Stimulated activated CD8-positive, alpha-beta memory T cell treated with anti-CD3 and anti-CD28 coated beads, Interleukin-15, amount 100 ng/mL, for 4 hours (primary cell): ENCODE results near the gene CARD8.

ENCODE experiments used
- DNase-seq, 2 donors: peaks; one replicate each; pipeline ENCODE4 v3.0.0-alpha.2; 2020; ENCODE audit warnings: low read depth in 2 of 2

CARD8 gene

DNA sequence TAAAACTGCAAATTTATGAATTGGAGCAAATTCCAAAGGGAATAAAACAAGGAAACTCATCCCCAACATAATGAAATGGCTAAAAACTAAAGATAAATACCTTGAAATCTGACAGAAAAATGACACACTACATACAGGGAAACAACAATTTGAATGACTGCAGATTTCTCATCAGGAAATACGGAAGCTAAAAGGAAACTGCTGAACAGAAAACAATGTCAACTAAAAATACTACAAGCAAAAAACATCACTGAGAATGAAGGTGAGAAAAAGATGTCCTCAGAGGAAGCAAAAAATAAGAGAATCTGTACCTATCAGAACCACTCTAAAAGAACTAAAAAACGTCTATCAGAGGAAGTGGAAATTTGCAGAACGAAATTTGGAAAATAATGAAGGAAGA is 45.7 kb downstream of the CARD8 start:
- no peak for DNase-seq

DNA sequence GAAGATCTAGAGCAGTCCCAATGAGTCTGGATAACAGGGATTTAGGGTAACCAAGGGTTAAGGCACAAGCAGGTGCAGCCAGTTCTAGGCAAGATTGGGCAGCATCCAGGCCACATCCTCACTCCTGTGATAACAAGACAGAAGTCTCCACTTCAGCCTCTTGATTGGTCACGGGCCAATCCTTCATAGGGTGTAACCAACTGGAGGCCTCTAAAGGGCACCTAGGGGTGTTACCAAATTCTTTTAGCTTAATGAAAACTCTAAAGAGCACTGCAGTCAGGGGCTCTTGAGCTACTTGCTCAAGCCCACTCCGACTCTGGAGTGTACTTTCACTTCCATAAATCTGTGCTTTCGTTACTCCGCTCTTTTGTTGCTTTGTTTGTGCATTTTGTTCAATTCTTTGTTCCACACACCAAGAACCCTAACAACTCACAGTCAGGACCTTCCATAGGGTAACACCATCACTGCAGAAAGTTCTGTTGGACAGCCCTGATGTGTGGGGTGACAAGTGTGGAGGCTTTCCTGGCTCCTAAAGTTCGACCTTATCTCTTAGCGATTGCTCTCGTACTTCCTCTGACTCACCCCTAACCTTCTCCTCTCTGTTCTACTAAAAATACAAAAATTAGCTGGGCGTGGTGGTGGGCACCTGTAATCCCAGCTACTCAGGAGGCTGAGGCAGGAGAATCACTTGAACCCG is 49.2 kb downstream of the CARD8 start:
- no peak for DNase-seq

DNA sequence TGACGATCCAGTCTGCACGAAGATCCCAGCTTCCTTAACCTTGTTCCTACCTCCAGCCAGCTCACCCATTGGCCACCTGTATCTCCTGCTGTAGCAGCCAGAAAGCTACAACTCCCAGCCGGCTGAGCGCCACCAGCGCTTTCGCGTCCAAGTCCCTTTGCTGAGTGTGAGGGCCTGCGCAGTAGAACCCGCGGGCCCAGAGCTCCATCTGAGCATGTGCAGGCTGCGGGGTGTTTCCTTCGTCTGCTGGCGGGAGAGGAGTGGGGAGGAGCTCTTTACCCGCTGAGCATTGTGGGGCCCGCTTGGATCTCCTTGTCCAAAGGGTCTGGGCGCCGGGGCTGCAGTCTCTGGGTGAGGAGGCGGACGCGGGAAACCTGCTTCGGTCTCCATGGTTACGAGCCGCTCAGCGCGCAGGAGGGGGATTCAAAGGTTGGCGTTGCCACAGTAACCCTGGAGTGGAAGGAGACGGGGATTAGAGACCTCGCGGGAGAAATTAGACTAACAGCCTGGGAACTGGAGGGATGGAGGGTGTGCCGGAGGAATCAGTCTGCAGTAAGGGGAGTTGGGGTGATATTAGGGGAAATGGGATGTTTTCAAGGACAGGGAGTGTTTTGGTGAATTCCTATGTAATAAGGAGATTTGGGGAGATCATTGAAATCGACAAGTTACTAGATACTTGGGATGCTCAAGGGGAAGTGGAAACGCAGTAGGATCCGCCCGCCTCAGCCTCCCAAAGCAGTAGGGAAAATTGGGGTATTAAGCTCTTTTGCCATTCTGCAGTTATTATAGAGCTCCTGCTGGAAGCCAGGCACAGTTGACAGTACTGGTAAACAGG is 51.7 kb downstream of the CARD8 start:
- DNase-seq: peak; percentile 77 to 82

DNA sequence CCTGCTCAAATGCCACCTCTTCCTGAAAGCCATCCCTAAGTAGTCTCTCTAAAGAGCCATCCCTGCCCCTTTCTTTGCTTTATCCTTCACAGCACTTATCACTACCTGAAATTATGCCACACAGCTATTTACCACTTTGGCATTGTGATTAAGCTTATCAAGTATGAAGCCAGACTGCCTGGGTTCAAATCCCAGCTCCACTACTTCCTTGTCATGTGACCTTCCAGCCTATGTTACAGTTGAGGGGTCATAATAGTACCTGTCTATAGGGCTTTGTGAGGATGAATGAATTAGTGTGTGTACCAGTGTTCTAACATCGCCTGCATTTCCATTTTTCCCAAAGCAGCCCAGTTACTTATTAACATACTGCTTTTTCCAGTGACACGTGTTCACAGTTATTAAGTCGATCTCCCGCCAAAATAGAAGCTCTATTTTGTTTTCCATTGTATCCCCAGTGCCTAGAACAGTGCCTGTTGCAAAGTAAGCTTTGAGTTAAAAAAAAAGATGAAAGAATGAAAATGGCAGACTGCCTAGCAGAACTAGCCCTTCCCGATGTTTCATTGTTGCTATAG is 52.4 kb downstream of the CARD8 start:
- no peak for DNase-seq

DNA sequence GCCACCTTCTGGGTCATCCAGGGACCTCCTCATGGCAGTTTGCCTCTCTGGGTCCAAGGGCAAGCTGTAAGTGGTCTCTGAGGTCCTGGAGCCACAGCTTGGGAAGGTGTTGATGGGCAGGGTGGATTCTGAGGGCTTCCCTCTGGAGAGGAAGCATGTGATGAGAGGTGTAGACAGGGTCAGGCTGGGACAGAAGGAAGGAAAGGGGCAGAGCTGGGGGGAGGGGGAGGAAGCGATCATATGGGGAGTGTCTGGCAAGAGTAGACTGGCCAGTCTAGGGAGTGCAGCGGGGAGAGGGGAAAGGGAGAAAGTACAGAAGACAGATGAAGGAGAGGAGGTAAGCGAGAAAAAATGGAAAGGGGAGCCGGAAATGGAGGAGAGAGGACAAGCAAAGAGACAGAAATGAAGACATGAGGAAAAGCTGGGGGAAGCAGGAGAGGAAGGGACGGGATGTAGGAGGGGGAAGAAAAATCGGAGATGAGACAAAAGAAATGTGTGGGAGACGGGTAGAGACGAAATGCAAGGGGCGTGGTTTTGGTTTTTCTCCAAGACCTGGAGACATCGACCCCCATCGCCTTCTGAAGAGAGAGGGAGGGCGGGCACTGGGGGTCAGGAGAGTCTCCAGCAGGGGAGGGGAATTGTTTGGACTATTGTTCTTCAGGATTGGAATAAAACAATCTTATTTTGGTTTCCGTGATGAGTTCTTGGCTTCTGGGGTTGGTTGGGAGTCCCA is 58.6 kb downstream of the CARD8 start:
- no peak for DNase-seq

DNA sequence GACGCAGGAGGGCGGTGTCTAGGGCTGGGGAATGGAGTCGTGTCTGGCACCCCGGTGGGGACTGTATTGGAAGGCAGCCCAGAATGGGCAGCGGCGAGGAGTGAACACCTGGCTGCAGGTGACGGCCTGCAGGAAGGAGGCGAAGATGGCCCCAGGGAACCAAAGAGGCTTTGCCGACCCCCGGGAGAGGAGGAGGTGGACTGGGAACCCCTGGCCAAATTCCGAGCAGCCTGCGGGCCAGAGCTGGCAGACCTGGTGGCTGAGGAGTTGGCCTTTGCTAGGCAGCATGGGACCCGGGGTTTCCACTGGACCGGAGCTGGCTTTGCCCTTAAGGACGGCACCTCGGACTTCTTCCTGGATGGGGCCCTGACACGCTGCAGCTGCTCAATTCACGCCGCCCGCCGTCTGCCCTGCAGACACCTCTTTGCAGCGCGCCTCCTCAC is 59.4 kb downstream of the CARD8 start:
- no peak for DNase-seq

DNA sequence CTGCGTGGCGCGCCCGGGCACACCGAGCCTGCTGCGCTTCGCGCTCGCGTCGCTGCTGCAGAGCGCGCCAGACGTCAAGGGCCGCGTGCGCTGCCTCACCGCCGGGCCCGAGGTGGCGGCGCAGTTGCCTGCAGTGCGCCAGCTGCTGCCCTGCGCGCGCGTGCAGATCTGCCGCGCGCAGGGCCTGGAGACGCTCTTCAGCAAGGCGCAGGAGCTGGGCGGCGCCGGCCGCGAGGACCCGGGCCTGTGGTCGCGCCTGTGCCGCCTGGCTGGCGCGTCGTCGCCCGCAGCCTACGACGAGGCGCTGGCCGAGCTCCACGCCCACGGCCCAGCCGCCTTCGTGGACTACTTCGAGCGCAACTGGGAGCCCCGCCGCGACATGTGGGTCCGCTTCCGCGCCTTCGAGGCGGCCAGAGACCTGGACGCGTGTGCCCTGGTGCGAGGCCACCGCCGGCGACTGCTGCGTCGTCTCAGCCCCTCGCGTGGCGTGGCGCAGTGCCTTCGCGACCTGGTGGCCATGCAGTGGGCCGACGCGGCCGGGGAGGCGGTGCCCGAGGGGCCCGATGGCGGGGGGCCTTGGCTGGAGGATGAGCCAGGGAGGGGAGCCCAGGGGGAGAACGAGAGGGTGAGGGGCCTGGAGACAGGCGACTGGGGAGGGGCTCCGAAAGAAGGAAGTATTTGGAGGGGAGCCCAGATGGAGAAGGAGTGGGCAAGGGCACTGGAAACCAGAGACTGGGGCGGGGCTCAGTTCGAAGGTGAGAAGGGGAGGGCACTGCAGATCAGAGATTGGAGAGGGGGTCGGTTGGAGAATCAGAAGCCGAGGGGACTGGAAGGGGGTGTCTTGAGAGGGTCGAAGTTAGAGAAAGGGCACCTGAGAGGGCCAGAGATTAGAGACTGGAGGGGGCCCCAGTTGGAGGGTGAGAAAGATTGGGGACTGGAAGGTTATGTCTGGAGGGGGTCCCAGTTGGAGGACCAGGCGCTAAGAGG is 60.6 kb downstream of the CARD8 start:
- DNase-seq: no peak

DNA sequence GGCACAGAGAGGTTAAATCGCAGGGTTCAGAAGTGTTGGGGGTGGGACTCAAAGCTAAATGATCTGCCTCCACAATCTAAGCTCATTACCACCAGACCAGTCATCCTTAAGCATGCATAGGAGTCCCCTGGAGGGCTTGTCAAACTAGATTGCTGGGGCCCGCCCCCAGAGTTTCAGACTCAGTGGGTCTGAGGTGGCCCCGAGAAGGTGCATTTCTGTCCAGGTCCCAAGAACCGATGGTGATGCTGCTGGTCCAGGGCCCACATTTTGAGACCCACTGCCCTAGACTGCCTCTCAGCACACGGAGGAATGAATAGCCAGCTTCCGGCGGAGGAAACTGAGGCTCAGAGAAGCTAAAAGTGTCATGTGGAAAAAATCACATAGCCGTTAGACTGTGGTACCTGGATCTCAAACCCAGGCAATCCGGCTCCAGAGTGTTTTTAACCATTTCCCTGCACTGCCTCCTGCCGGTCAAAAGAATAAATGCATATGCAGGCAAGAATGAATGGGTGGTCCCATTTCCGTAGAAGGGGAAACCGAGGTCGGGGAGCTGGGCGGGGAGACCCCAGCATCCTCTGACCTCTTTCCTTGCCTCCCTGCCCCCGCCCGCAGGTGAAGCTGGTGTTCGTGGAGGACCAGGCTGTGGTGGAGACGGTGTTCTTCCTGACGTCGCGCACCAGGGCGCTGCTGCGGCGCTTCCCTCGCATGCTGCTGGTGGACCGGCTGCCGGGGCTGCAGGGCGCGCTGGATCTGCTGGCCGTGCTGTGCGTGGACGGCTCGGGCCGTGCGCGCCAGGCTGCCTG is 61.5 kb downstream of the CARD8 start:
- DNase-seq: no peak

DNA sequence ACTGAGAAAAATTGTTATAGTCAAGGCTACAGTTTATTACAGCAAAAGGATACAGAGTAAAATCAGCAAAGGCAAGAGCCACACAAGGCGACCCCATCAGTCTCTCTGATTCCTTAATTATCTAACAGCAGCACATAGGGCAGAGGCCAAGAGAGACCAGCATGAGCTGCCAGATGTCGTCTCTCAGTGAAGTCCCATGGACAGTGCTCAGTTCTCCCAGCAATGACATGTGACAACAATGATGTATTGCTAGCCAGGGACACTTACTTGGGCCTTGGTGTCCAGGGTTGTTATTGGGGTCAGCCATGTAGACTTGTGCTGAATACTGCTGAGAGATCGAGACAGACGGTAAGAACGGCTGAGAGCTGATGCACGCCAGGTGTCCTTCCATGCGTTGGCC is 63.0 kb downstream of the CARD8 start:
- DNase-seq: no peak

DNA sequence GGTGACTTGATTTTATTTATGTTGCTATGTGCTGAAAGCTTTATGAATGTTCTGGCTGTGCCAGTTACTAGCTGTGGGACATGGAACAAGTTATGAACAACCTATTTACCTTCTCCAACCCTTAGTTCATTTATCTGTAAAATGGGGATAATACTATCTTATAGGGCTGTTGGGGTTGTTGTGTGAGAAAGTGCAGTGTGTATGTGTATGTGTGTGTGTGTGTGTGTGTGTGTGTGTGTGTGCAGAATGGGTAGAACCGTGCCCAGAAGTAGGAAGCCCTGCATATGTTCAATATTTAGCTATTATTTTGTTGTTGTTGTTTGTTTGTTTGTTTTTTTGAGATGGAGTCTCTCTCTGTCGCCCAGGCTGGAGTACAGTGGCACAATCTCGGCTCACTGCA is 64.8 kb downstream of the CARD8 start:
- DNase-seq: no peak

DNA sequence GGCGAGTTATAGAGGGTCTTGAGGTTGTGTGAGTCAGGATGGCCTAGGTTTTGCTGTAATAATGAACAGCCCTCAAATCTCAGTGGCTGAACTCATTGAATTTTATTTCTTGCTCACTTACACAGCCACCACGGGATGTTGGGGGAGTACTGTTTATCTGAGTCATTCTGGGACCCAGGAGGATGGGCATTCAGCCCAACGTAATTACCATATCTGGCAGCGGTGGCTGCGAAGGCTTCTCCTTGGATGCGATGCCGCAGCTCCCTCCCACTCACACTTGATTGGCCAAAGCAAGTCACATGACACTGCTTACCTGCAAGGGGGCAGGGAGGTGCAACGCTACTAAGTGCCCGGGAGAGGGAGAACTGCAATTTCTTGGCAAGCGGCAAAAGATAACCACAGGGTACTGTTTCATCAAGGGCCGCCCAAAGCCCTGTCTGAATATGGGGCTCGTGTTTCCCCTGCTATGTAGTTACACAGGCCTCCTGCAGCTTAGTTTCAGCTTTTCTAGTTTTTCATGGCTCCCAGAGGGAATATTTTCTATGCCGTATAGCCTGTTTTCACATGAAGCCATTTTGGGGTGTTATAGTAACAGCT is 65.3 kb downstream of the CARD8 start:
- peak; percentile 13 to 35 for DNase-seq

DNA sequence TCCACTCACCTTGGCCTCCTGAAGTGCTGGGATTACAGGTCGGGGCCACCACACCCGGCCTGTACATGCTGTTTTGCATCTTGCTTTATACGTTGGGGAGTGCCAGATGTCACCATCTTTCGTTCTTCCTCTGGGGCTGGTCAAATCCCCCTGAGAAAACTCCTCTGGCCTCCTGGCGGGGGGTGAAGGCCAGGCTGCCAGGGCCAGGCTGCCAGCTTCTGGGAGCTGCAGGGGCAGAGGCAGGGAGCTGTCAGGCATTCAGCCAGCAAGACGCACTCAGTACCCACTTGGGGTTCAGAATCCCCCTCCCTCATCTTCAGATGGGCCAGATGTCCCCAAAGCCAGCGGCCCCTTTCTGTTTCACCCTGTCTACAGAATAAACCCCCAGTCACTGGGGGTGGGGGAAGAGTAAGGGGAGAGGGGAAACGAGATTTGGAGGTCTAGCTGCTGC is 69.1 kb downstream of the CARD8 start:
- no peak for DNase-seq

DNA sequence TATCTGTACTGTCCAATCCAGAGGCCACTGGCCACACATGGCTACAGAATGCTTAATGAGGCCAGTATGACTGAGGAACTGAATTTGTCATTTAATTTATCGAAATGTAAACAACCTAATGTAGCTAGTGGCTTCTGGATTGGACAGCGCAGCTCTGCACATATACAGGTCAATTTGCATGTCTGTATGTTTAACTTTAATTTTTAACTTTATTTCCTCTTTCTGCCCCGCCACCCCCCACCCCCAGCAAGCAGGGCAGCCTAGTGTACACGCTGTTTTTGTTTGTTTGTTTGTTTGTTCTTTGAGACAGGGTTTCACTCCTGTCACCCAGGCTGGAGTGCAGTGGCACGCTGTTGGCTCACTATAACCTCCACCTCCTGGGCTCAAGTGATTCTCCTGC is 69.7 kb downstream of the CARD8 start:
- DNase-seq: no peak

DNA sequence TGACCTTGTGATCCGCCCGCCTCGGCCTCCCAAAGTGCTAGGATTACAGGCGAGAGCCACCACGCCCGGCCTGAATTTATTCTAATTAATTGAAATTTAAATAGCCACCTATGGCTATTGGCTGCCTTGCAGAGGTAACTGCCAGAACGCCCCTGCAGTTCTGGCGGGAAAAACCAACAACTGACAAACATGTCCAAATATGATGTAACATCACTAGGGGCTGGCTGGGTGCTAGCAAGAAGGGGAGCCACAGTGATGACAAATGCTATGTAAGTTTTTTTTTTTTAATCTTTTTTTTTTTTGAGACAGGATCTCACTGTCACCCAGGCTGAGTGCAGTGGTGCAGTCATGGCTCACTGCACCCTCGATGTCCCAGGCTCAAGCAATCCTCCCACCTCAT is 72.4 kb downstream of the CARD8 start:
- DNase-seq: no peak

DNA sequence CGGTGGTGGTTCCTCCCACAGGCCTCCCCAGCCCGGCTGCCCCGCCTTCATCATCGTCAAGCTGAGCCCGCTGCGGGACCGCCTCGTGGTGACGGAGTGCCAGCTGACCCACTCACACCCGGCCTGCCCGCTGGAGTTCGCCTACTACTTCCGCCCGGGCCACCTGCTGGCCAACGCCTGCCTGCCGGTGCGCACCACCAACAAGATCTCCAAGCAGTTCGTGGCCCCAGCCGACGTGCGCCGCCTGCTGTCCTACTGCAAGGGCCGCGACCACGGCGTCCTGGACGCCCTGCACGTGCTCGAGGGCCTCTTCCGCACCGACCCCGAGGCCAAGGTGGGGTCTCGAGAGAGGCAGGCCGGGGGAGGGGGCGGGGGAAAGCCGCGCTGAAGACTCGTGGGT is 73.3 kb downstream of the CARD8 start:
- DNase-seq: no peak

DNA sequence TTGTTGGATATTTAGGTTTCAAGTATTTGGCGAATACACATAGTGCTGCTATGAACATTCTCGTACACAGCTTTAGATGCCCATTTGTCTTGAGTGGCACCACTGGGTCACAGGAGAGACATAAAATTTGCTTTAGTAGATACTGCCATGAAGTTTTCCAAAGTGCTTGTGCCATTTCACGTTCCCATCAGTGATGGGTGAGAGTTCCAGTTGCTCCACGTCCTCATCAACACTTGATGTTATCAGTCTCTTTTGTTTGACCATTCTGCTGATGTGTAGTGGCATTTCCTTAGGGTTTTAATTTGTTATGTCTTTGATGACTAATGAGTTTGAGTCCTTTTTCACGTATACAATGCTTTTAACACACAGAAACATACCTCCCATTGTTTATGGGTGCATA is 74.2 kb downstream of the CARD8 start:
- no peak for DNase-seq

DNA sequence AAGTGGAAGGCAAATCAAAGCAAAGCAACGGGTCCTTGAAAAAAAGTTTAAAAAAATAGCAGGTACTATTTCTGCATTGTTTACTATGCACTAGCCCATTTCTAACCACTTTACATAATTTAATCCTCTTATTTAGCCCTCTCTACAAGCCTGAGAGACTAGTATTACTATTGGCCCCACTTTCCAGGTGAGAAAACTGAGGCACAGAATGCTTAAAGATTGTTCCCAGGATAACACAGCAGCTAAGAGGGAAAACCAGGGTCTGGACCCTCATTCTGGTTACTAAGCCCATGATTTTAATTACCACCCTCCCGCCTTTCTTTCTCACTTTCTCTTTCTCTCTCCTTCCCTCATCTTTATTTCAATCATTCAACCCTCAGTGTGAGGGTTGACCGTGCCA is 79.5 kb downstream of the CARD8 start:
- no peak for DNase-seq

DNA sequence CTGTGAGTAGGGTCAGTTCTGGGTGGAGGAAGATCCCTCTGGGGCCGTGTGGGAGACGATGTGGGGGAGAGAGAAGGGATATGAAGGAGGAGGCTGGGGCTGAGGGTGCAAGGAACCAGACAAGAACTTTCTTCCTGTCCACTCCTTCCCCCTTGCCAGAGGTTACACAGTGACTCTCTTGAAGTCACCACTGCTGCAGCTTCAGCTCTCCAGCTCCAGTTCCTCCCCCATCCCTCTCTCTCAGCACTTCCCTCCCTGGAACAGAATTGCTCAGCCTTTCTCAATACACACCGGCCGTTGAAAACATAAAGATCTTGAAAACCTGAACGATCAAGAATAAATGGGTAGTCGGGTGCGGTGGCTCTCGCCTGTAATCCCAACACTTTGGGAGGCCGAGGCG is 80.1 kb downstream of the CARD8 start:
- no peak for DNase-seq

DNA sequence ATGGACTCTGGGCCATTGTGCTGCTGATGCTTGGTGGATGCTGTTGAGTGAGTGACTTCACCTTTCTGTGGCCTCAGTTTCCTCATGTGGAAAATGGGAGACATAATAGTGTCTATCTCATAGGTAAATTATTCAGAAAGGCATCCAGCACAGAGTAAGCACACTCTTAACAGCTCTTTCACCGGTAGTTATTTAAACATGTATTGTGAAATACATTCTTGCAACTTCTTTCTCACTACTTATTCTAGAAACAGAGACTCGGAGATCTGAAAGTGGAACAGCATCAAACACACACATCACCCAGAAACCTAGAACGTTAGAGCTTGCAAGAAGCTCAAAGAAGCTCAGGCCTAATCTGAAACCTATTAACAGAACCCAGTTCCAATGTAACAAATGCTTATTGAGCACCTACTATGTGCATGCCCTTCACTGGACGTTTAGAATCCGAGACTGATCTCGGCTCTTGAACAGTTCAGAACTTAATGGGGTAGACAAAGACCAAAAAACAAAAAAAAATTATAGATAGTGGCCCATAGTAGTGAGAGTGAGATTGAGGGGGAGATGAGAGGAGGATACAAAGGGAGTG is 81.2 kb downstream of the CARD8 start:
- DNase-seq: no peak
